GM12801 (cell line): ENCODE results near the gene RGL1.

Experiments used
- CTCF ChIP-seq: IDR thresholded peaks from one replicate; pipeline ENCODE4 v1.5.1; 2011; ENCODE audit warnings: control low read depth; ENCODE audit not compliant: insufficient read length; ENCODE audit errors: extremely low read depth

RGL1 gene

GRCh38 chr1:183947988-183948387, 143.1 kb downstream of the RGL1 start:
- TF ChIP-seq CTCF, result no peak

- no peak for TF ChIP-seq CTCF
Observed at GRCh38 chr1:183952101-183952500, 147.2 kb downstream of the RGL1 start.

- no peak for TF ChIP-seq CTCF
Observed at GRCh38 chr1:183953031-183953430, 148.1 kb downstream of the RGL1 start.

- TF ChIP-seq CTCF, result no peak
Observed at GRCh38 chr1:183954496-183954895, 149.6 kb downstream of the RGL1 start.

- no peak for TF ChIP-seq CTCF
Observed at GRCh38 chr1:183956559-183957188, 151.8 kb downstream of the RGL1 start.

GRCh38 chr1:183957216-183957830, 152.4 kb downstream of the RGL1 start:
- TF ChIP-seq CTCF, result no peak

GRCh38 chr1:183958958-183959357, 154.0 kb downstream of the RGL1 start:
- no peak for TF ChIP-seq CTCF
